Transverse colon (tissue), 4 donors: Measurements from ENCODE around the gene TMEM11.

Experiments
- CTCF ChIP-seq, 5 experiments: fragments of 200-600 bp in 3 of 5; fragments of 450-650 bp in 2 of 5; sonication (generic) in 3 of 5; IDR thresholded peaks; 1 replicate in 2 of 5; 2 replicates in 3 of 5; pipeline ENCODE4 v1.5.1; 2016 to 2017; ENCODE audit warnings: antibody characterized with exemption in 5 of 5, inconsistent platforms in 3 of 5, mild to moderate bottlenecking in 2 of 5, moderate library complexity in 1 of 5
- POLR2AphosphoS5 ChIP-seq, 3 donors: sonication (generic); formaldehyde crosslinking; IDR thresholded peaks; one replicate each; pipeline ENCODE4 v1.6.1; 2016; ENCODE audit warnings: antibody characterized with exemption in 3 of 3

- no peak for TF ChIP-seq POLR2AphosphoS5 (IDR thresholded peaks at IDR 0.05)
- TF ChIP-seq CTCF (IDR thresholded peaks at IDR 0.05) = no peak
These were observed 35.9 kb downstream of the TMEM11 start for GRCh38 chr17:21177854-21178600.
